Measurements from ENCODE around the gene MCTP2.

GRCh38 chr15:94252223-94252766 is 20.9 kb downstream of the MCTP2 start:
- TF ChIP-seq POLR2A (IDR thresholded peaks at IDR 0.05) (no peak), CTCF (IDR thresholded peaks at IDR 0.05) (no peak)
